Neural crest cell (in vitro differentiated cells): ENCODE data around the gene CCDC121. TPM values are rescaled to one million over a fixed set of nuclear protein-coding genes. Genes with fewer than 3 reads are reported as not detected.

ENCODE experiments used
- DNase-seq: peaks from one replicate; pipeline ENCODE4 v3.0.0; 2021; ENCODE audit warnings: low read depth, mixed read lengths, low spot score
- H3K27ac Mint-ChIP-seq: one replicate; pipeline ENCODE4 v1.8.0; 2021; ENCODE audit warnings: mild to moderate bottlenecking, mixed read lengths; ENCODE audit not compliant: unreplicated experiment
- H3K27me3 Mint-ChIP-seq: 2 replicates; pipeline ENCODE4 v1.8.0; 2021; ENCODE audit warnings: low read depth, mild to moderate bottlenecking, mixed read lengths
- H3K36me3 Mint-ChIP-seq: 2 replicates; pipeline ENCODE4 v1.8.0; 2021; ENCODE audit warnings: low read depth, mild to moderate bottlenecking, mixed read lengths
- H3K4me1 Mint-ChIP-seq: 2 replicates; pipeline ENCODE4 v1.8.0; 2021; ENCODE audit warnings: mixed read lengths
- H3K4me3 Mint-ChIP-seq: one replicate; pipeline ENCODE4 v1.8.0; 2021; ENCODE audit warnings: mild to moderate bottlenecking, mixed read lengths
- H3K9me3 Mint-ChIP-seq: 2 replicates; pipeline ENCODE4 v1.8.0; 2021; ENCODE audit warnings: mixed read lengths
- CTCF ChIP-seq: fragments of 200-600 bp; sonication (generic); conservative IDR thresholded peaks from 2 replicates; pipeline ENCODE4 v1.5.0; 2021; ENCODE audit warnings: antibody characterized with exemption, mild to moderate bottlenecking
- long read RNA-seq: library from polyadenylated mRNA; unstranded; transcript quantifications from one replicate; pipeline ENCODE4 v2.0.0, GENCODE V29; 2020
- total RNA-seq: library from RNA; stranded (reverse); gene quantifications from 2 replicates; pipeline ENCODE4 v1.2.1, GENCODE V29; 2021

The CCDC121 gene
- 5.8 and 6.0 TPM in 2 replicates for total RNA-seq
- long read RNA-seq, transcript CCDC121-201 (2 exons, 2,342 nt) = major isoform, 15 of 23 reads
- long read RNA-seq, partial matches to known transcripts = 0 of 23 reads
- long read RNA-seq, other reads (novel, unspliced or antisense) = 4 of 23 reads

- TF ChIP-seq CTCF = no peak
- H3K27ac Mint-ChIP-seq = peak within 1 kb of the TSS; percentile 59
Measured at GRCh38 chr2:27628767-27629709, at the start of gene CCDC121, which contains the start of gene GPN1. Gene CCDC121, minus strand, starts transcription at chr2:27629012. Its CDS starts 1,213 bp downstream, at chr2:27627799. Gene GPN1, plus strand, starts transcription at chr2:27629050. Its CDS starts 9 bp downstream, at chr2:27629059.

GRCh38 chr2:27672723-27673486 is 44.1 kb upstream of the CCDC121 start:
- Mint-ChIP-seq H3K36me3 (peaks cover 5% of the 10 kb centered on the region), H3K4me3 (peak overlapping the region; percentile 10), H3K4me1 (no peaks in the 10 kb centered on the region), H3K27ac (no peak overlapping the region), H3K27me3 (no peaks in the 10 kb centered on the region), H3K9me3 (no peaks in the 10 kb centered on the region)
- no peak for TF ChIP-seq CTCF
- no peak for DNase-seq

More at GRCh38 chr2:27628767-27629709, at the start of gene CCDC121, which contains the start of gene GPN1:
- Mint-ChIP-seq H3K4me3 (no peak within 1 kb of the TSS), H3K27me3 (no peaks in the 10 kb centered on the region), H3K36me3 (peaks cover 3% of the 10 kb centered on the region), H3K4me1 (peaks cover 10% of the 10 kb centered on the region), H3K9me3 (no peaks in the 10 kb centered on the region)
- DNase-seq = peak; percentile 71

GRCh38 chr2:27671235-27671634 is 42.4 kb upstream of the CCDC121 start:
- DNase-seq = no peak
- no peaks in the 10 kb centered on the region for H3K27me3 Mint-ChIP-seq
- H3K4me1 Mint-ChIP-seq = no peaks in the 10 kb centered on the region
- H3K4me3 Mint-ChIP-seq = no peak overlapping the region
- no peaks in the 10 kb centered on the region for H3K9me3 Mint-ChIP-seq
- no peak overlapping the region for H3K27ac Mint-ChIP-seq
- H3K36me3 Mint-ChIP-seq = peaks cover 5% of the 10 kb centered on the region
- TF ChIP-seq CTCF = no peak

GRCh38 chr2:27667446-27667845 is 38.6 kb upstream of the CCDC121 start:
- no peak for DNase-seq
- Mint-ChIP-seq H3K27me3 (no peaks in the 10 kb centered on the region), H3K27ac (no peak overlapping the region), H3K9me3 (no peaks in the 10 kb centered on the region), H3K4me3 (peak overlapping the region; percentile 67), H3K36me3 (peaks cover under 1% of the 10 kb centered on the region), H3K4me1 (peaks cover 28% of the 10 kb centered on the region)
- TF ChIP-seq CTCF = no peak

- Mint-ChIP-seq H3K9me3 (no peaks in the 10 kb centered on the region), H3K27me3 (no peaks in the 10 kb centered on the region), H3K4me3 (peak overlapping the region; percentile 100), H3K4me1 (peaks cover 30% of the 10 kb centered on the region), H3K27ac (no peak overlapping the region), H3K36me3 (peaks cover 7% of the 10 kb centered on the region)
- no peak for DNase-seq
- no peak for TF ChIP-seq CTCF
Measured at GRCh38 chr2:27664622-27665363, 36.0 kb upstream of the CCDC121 start.
